H1 (cell line): ENCODE results near the gene SLC35B1. TPM values are rescaled to one million over a fixed set of nuclear protein-coding genes. Genes with fewer than 3 reads are reported as not detected.

Experiments used
- ATF3 ChIP-seq: IDR thresholded peaks from 2 replicates; pipeline ENCODE4 v1.6.1; 2011; ENCODE audit warnings: low read depth, mild to moderate bottlenecking, low read length; ENCODE audit not compliant: insufficient read depth
- BCL11A ChIP-seq, 2 experiments: IDR thresholded peaks; one replicate each; pipeline ENCODE4 v1.6.1; 2011; ENCODE audit warnings: low read depth in 2 of 2, low read length in 2 of 2, mild to moderate bottlenecking in 2 of 2
- BRCA1 ChIP-seq: IDR thresholded peaks from 2 replicates; pipeline ENCODE4 v1.6.1; 2012; ENCODE audit warnings: low read depth, low read length, improper control_type of control experiment
- CBX5 ChIP-seq: fragments of 300-800, 300-1000 bp; sonication (generic); IDR thresholded peaks from 2 replicates; pipeline ENCODE4 v1.7.1; 2016; ENCODE audit warnings: antibody characterized with exemption, low read length, low read depth
- CHD2 ChIP-seq: IDR thresholded peaks from 2 replicates; pipeline ENCODE4 v1.6.1; 2012; ENCODE audit warnings: low read length, improper control_type of control experiment
- CHD7 ChIP-seq: fragments of 300-600 bp; sonication (generic); IDR thresholded peaks from 2 replicates; pipeline ENCODE4 v1.7.1; 2012; ENCODE audit warnings: low read length, moderate library complexity, mild to moderate bottlenecking, inconsistent platforms; ENCODE audit not compliant: insufficient replicate concordance
- CREB1 ChIP-seq: IDR thresholded peaks from 2 replicates; pipeline ENCODE4 v1.6.1; 2012; ENCODE audit warnings: inconsistent platforms
- HDAC2 ChIP-seq, 2 experiments: fragments of 300-600 bp in 1 of 2; sonication (generic) in 1 of 2; IDR thresholded peaks; 2 replicates each; pipeline ENCODE4 v1.6.1; 2011 to 2012; ENCODE audit warnings: low read depth in 2 of 2, low read length in 2 of 2, mild to moderate bottlenecking in 2 of 2, moderate library complexity in 2 of 2, borderline replicate concordance in 1 of 2, inconsistent platforms in 1 of 2
- SIN3A ChIP-seq, 2 experiments: IDR thresholded peaks in 1 of 2; conservative IDR thresholded peaks in 1 of 2; 2 replicates each; pipeline ENCODE4 v1.6.1; 2011 to 2012; ENCODE audit warnings: low read length in 2 of 2, improper control_type of control experiment in 1 of 2, low read depth in 1 of 2, mild to moderate bottlenecking in 1 of 2
- SP2 ChIP-seq: IDR thresholded peaks from 2 replicates; pipeline ENCODE4 v1.6.1; 2012; ENCODE audit warnings: mild to moderate bottlenecking, low read length, inconsistent platforms
- polyA plus RNA-seq, 7 experiments: library from polyadenylated mRNA; depleted of rRNA in 3 of 7; stranded (reverse) in 5 of 7; unstranded in 2 of 7; fragments of >200 nt in 5 of 7; fragments of 200-250 nt in 2 of 7; gene quantifications; 1 replicate in 5 of 7; 2 replicates in 1 of 7; 4 replicates in 1 of 7; pipeline versions ENCODE4 v1.2.1 to v1.2.3, GENCODE V29; 2011 to 2013; ENCODE audit warnings: missing spikeins in 2 of 7, mixed read lengths in 2 of 7
- total RNA-seq: library from RNA; stranded (reverse); fragmentation: NEBNext Ultra II Directional; extraction: Animal tissue kit (Norgen Biotek cat#: 25700); gene quantifications from 2 replicates; pipeline ENCODE4 v1.2.1, GENCODE V29; 2021

Gene SLC35B1
- total and polyA plus RNA-seq, 2 of the 8 experiments (the other 6 are each of a cell fraction or from before 2014, with no cell fraction given) = 56.5 to 87.7 TPM

- no peak for TF ChIP-seq CHD7
- TF ChIP-seq CHD2 = no peak
- TF ChIP-seq CREB1 = no peak
- no peak for TF ChIP-seq HDAC2 (IDR thresholded peaks at IDR 0.05; ENCODE audit: borderline replicate concordance in 1 of 2, low read depth in 2 of 2, low read length in 2 of 2)
- TF ChIP-seq BRCA1 = no peak
- TF ChIP-seq CBX5 = no peak
- TF ChIP-seq ATF3 = no peak
- TF ChIP-seq SP2 = no peak
- no peak for TF ChIP-seq BCL11A (IDR thresholded peaks at IDR 0.05; ENCODE audit: low read depth in 2 of 2, low read length in 2 of 2)
- TF ChIP-seq SIN3A (conservative IDR thresholded peaks at IDR 0.05 in 1 of 2, IDR thresholded peaks at IDR 0.05 in 1 of 2; ENCODE audit: low read depth in 1 of 2, low read length in 2 of 2) = no peak
Measured at GRCh38 chr17:49723423-49723822, 15.7 kb upstream of the SLC35B1 start (continued).
